Effector CD4-positive, alpha-beta T cell (primary cell): ENCODE results near the gene MYLK.

Experiments
- DNase-seq: peaks from one replicate; pipeline ENCODE4 v3.0.0-alpha.2; 2020

The MYLK gene

GRCh38 chr3:123660141-123660675 lies 223.9 kb downstream of the MYLK start:
- DNase-seq = no peak

DNA sequence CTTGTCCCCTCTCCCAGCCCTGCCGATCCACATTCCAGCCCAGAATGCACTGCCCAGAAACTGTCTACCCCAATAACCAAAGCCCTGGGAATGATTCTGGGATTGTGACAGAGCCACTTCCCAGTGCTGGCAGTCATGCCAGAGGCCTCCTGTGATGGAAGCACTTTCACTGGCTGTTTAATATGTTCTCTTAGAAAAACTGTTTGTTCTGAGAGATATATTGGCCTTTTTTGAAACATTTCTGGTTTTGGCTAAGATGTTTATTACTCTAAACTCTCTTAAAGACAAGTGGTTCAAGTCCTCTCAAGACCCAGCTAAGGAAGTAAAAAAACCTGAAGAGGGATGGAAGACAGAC lies 225.3 kb downstream of the MYLK start:
- no peak for DNase-seq

- no peak for DNase-seq
These were observed 225.8 kb downstream of the MYLK start for GRCh38 chr3:123658118-123658851.

GRCh38 chr3:123657568-123657967 lies 226.6 kb downstream of the MYLK start:
- DNase-seq = no peak

- no peak for DNase-seq
These were observed 227.0 kb downstream of the MYLK start for GRCh38 chr3:123657111-123657510.

DNA sequence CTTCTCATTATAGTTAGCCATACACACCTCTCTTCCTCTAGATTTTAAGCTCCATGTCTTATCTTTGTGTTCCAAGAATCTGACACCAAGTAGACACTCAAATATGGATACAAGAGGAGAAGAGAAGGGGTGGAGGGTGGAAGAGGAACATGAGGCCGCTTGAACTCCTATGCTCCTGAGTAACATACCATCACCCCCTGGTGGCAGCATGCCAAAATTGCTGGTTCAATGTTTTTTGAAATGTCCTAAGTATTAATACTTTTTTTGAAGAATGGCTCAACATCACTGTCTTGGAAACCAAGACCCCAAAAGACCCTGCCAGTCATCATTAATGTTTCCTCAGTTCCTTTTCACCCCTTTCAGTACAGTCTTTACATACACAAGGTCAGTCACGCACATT lies 227.4 kb downstream of the MYLK start:
- DNase-seq = no peak

GRCh38 chr3:123656274-123656673 lies 227.9 kb downstream of the MYLK start:
- no peak for DNase-seq

DNA sequence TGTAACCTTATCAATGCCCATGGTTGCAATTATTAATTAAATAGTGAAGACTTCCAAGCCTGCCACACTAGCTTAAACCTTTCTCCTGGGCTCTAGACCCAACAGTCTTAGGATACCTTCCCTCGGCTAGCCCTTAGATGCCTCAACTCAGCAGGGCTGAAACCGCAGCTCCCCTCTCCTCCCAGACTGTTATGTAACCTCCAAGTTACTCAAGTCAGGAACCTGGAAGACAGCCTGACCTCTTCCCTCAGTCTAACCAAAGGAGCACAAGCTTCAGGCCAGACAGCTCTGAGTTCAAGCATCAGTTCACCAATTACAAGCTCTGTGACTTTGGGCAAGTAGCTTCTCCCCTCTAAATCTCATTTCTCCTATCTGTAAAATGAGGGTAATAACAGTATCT lies 228.7 kb downstream of the MYLK start:
- DNase-seq = no peak

DNA sequence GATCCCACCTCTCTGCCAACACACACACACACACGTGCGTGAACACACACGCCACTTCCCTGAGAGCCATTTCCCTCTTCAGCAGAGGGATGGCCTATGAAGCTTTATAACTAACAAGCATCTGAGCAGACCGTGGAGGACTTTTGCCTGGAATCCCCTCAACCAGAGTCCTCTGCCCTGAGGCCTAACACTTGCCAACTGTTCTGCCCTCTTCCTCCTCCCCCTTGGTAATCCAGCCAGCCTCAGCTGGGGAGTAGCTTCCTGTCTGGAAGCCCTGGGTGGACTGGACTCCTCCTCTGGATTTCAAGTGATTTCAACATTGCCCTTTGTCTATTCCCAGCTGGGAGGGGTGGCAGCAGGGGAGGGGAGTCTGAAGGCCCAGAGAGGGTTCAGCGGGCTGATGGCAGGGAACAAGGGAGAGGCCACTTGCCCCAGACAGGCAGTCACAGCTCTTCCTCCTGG lies 230.9 kb downstream of the MYLK start:
- DNase-seq = no peak

DNA sequence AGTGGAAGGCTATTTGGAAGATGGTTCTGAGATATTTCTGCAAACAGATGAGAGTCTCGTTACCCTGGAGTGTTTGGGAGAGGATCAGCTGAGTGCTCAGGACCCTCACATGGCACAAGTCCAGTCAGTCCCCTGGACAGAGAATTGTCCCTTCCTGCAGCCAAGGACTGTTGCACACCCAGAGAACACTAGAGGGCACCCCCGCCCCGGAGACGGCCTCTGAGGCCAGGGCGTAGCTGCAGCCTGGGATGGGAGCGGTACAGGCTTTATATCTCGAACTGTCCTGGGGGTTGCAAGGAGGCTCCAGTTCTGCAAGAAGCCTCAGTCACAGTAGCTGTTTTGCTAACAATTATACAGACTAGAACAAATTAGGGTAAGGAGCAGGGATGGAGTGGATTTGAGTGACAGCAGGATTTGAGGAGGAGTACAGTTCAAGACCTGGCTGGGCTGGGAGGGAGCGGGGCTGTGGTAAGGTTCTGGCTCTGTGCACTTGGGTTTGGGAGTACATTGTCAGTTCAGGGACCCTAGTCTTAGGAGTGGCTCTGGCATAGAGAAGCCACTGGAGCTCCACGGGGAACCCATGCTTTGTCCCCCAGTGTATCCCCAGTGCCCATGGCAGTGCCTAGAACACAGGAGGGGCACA lies 231.7 kb downstream of the MYLK start:
- no peak for DNase-seq

GRCh38 chr3:123651449-123652341 lies 232.4 kb downstream of the MYLK start:
- no peak for DNase-seq

GRCh38 chr3:123650101-123650500 lies 234.0 kb downstream of the MYLK start:
- no peak for DNase-seq

DNA sequence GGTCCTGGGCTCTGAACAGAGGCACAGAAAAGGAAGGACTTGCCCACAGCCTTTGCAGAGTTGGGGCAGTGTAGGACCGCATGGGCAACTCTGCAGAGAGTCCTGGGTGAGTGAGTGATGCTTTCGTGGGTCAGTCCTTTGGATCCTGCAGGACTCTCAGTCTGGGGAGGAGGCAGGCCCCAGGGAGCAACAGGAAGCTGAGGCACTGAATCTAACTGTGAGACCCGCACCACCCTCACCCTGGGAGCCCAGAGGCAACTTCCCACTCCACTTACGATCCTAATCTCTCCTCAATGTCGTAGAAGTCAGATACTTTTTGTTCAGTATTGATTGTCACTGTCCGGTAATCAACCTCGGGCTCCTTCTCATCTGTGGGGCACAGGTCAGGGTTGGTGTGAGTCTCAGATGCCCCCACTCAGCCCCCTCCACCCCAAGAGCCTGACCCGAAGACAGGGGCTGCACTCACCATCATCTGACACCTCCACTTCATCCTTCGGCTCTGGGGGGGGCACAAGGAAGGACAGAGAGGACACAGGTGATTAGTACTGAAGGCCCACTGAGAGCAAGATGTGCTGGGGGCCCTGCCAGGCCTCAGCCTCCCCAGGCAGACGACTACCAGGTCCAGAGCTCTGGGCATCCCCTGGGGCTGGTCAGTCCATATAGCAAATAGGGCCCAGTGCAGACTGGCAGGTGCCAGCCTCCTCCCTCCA lies 235.3 kb downstream of the MYLK start:
- DNase-seq = no peak

GRCh38 chr3:123644358-123644757 lies 239.8 kb downstream of the MYLK start:
- DNase-seq = no peak

DNA sequence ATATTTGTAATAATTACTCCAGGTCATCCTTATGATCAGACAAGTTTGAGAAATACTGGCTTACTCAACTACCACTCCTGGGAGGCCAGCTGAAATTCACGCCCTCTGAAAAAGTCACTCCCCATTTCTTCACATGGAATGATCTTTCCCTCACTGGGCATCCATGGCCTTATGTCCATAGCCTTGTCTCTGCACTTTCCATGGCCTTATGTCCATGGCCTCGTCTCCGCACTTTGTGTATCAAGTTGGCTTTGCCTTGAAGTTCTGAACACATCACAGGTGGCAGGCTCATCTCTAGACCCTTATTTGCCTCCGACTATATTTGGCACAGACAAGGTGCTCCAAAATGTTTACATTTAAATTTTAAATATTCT lies 241.2 kb downstream of the MYLK start:
- DNase-seq = no peak

DNA sequence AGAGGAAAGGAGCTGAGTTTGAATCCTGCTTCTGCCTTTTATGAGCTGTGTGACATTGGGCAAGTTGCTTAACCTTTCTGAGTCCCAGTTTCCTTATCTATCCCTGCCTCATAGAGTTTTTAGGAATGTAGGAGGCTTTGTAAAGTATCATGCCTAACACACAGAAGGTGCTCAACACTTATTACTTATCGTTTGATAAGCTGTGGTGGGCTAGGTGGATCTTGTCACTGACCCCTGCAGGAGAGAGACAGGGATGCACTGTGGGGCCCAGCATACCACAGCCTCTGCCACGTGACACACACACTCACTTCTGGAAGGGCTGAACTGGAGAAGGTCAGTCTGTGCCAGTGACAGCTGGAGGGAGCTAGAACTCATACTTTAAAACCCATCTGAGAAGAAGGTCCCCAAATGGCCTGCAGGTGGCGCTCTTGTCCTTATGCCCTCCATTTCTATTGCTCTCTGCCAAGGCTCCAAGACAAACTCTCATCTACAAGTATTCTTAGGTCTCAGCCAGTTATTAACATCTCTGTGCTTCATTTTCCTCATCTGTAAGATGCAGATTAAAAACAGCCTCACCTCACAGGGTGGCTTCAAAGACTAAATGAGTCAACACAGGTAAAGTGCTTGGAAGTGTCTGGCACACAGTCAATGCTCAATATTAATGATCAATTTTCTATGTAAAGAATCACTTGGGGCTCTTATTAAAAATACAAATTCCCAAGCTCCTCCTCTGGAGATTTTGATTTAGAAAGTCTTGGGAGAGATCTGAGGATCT lies 241.8 kb downstream of the MYLK start:
- DNase-seq = peak; percentile 7

DNA sequence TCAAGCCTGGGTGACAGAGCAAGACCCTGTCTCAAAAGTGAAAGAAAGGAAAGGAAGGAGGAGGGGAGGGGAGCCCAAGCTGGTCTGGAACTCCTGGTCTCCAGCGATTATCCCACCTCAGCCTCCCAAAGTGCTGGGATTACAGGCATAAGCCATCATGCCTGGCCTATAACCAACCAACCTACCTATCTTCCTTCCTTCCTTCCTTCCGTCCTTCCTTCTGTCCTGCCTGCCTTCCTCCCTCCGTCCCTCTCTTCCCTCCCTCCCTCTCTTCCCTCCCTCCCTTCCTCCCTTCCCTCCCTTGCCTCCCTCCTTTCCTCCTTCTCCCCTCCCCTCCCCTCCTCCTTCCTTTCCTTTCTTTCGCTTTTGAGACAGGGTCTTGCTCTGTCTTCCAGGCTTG lies 242.6 kb downstream of the MYLK start:
- DNase-seq = no peak

DNA sequence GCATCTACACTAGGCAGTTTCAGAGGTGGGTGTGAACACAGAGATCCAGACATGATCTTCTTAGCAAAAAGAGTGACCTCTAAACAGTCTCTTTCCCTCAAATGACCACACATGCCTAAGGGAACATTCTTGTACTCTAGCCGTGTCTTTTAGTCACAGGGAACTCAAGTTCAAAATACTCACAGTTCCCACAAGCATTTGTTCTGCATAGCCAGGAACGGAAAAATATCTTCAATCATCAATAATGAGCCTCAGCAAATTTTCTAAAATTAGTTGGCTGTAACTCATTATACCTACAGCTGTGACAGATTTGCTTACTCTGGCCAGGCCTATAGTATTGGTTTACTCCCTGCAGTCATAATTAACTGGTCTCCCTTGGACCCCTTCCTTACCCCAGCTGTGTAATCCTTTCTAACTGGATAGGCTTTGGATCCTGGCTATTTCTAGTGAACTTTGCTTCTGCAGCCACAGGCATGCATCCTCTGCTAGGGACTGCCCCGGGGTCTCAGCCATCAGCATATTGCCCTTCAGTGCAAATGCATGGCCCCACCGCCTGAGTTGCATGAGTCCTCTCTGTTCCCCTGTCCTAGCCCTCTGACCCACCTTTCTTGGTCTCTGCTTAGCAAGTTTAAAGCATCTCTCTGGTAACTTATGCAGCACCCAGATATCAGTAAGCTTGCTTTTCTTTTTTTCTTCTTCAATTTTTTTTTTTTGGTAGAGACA lies 243.2 kb downstream of the MYLK start:
- DNase-seq = no peak

DNA sequence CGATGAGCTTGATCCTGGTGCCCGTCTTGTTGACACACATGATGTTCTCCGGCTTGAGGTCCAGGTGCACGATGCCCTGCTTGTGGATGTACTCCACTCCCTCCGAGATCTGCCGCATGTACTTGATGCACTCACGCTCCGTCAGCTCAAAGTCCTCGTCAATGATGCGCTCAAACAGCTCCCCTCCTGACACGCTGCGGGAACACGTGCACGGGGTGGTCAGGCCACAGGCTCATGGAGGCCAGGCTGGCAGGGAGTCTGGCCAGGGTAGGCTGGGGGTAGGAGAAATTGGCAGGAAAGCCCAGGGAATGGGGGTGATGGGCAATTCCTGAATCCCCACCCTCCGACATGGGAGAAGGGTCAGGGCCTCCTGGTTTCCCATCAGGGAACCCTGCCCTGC lies 243.8 kb downstream of the MYLK start:
- DNase-seq = no peak

GRCh38 chr3:123638936-123639689 lies 245.0 kb downstream of the MYLK start:
- DNase-seq = no peak

DNA sequence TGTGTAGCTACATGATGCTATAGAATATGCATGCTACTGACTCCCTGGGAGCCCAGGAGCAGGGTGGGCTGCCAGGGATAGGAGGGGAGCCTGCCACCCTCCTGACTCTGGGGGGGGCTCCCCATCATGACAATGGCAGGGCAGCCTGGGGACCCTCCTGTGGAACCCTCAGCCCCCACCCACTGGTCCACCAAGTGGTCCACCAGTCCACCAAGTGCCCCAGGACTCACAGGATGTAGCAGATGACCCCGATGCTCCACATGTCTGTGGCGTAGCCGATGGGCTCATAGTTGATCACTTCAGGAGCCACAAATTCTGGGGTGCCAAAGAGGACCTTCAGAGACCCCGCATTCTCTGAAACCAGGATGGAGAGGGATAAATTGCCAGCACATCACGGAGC lies 246.3 kb downstream of the MYLK start:
- no peak for DNase-seq
